ENCODE measurements around the gene NR2E3. TPM values are rescaled to one million over a fixed set of nuclear protein-coding genes. Genes with fewer than 3 reads are reported as not detected.
A peak's percentile ranks its signal among the peaks of the same experiment; 100 is the strongest.

The NR2E3 gene
- total RNA-seq, 2 donors from 2014 or later: 0.52 TPM; not detected in 1

- Histone ChIP-seq H3K4me1 (peaks cover 13% of the 10 kb centered on the region), H3K36me3 (replicated peaks in 1 of 2; ENCODE audit: insufficient read depth in 1 of 2, low read depth in 2 of 2) (no peaks in the 10 kb centered on the region), H3K27ac (no peak overlapping the region), H3K9me3 (no peaks in the 10 kb centered on the region), H3K4me3 (no peak overlapping the region), H3K27me3 (peaks cover 0 to 5% of the 10 kb centered on the region in 2 donors)
- WGBS, 2 donors: 44 to 55% methylated on average over 21 of the region's 21 CpGs
- intact Hi-C loops (cut with DNase I): loop anchor here (5.0 to 10.0 kb wide), 3 partner anchors 60 to 352 kb away; no protein-coding TSS in a partner anchor
- DNase-seq: peak; percentile 36 to 65 (median 48)
- no peak for TF ChIP-seq POLR2A (IDR thresholded peaks at IDR 0.05)
- peak; percentile 20 to 52 (median 39) for TF ChIP-seq CTCF (IDR thresholded peaks at IDR 0.05)
- ATAC-seq: no peak
These were observed 7.6 kb upstream of the NR2E3 start for GRCh38 chr15:71802770-71803169.

GRCh38 chr15:71804226-71804625, 6.1 kb upstream of the NR2E3 start:
- intact Hi-C loops (cut with DNase I): loop anchor here (5.0 to 10.0 kb wide), 3 partner anchors 62 to 352 kb away; no protein-coding TSS in a partner anchor
- Histone ChIP-seq H3K9me3 (no peaks in the 10 kb centered on the region), H3K4me1 (peaks cover 13% of the 10 kb centered on the region), H3K36me3 (replicated peaks in 1 of 2; ENCODE audit: insufficient read depth in 1 of 2, low read depth in 2 of 2) (no peaks in the 10 kb centered on the region), H3K4me3 (no peak overlapping the region), H3K27me3 (peaks cover 0 to 5% of the 10 kb centered on the region in 2 donors), H3K27ac (peak overlapping the region in 2 of 4 donors; percentile 36 to 61)
- 32 to 35% methylated on average over 5 of the region's 5 CpGs for WGBS, 2 donors
- DNase-seq: no peak
- ATAC-seq: no peak
- no peak for TF ChIP-seq POLR2A (IDR thresholded peaks at IDR 0.05)
- no peak for TF ChIP-seq CTCF (IDR thresholded peaks at IDR 0.05)

DNA sequence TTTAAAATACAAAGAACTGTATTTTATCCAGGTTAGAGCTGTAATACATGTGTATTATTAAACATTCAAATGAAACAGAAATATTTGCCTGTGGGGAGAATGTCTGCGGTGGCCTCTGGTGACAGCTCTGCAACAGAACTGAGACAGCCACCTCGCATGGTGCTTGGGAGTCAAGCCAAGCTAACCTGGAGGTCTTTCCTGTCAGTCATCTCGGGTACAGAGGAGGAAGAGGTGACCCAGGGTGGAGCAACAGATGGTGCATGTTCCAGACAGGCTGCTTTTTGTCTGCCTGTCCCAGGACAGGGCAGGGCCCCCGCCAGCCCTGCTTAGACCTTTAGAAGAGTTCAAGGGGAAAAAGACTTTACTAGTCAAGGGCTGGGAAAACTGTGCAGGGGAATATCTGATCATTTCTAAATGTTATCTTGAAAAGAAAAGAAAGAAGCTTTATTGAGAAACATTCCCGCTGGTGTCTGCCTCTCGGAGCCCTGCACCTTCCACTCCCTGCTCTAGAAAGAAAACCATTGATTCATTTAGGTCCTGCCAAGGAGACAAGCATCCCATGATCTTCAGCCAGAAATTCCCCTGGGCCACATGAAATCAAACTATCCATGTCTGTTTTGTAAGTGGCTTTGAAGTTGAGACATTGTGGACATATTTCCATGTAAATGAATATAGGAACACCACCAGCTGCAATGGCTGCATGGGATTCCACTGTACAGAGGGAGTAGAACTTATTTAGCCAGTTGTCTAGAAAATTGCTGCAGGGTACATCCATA, 5.5 kb upstream of the NR2E3 start:
- no peaks in the 10 kb centered on the region for H3K36me3 ChIP-seq (replicated peaks in 1 of 2; ENCODE audit: insufficient read depth in 1 of 2, low read depth in 2 of 2)
- no peaks in the 10 kb centered on the region for H3K9me3 ChIP-seq
- peaks cover 0 to 5% of the 10 kb centered on the region in 2 donors for H3K27me3 ChIP-seq
- DNase-seq: peak in 3 of 4 donors; percentile 22 to 37 (median 34)
- WGBS, 2 donors: 40 to 47% methylated on average over 6 of the region's 6 CpGs
- peak overlapping the region in 1 of 4 donors; percentile 61 for H3K27ac ChIP-seq
- H3K4me3 ChIP-seq: no peak overlapping the region
- TF ChIP-seq CTCF (IDR thresholded peaks at IDR 0.05) (no peak), POLR2A (IDR thresholded peaks at IDR 0.05) (no peak)
- peak; percentile 23 for ATAC-seq
- intact Hi-C loops (cut with DNase I): loop anchor here (5.0 to 10.0 kb wide), 3 partner anchors 63 to 353 kb away; no protein-coding TSS in a partner anchor
- peaks cover 13% of the 10 kb centered on the region for H3K4me1 ChIP-seq

DNA sequence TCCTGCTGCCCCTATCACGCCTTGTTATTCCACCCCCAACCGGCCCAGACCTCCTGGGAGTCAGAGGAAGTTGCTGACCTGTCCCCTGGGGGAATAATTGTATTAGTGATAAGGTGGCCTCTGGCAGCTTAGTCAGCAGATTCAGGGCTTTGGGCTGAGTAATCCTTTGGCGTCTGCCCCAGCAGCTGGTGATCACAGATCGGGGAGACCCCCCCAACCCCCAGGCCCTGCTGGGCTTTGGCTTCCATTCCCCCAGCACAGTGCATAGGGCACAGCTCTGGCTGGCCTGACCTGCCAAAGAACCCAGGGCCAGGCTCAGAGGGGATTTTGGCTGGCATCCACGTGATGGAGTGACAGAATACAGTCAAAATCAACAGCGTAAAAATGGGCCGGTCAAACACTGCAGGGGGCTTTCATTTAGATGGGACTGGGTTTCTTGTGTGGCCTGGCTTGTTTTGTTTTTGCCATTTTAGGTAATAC, 3.9 kb upstream of the NR2E3 start:
- Histone ChIP-seq H3K36me3 (replicated peaks in 1 of 2; ENCODE audit: insufficient read depth in 1 of 2, low read depth in 2 of 2) (no peaks in the 10 kb centered on the region), H3K4me1 (peaks cover 13% of the 10 kb centered on the region), H3K27ac (no peak overlapping the region), H3K4me3 (no peak overlapping the region), H3K9me3 (no peaks in the 10 kb centered on the region), H3K27me3 (peaks cover 0 to 5% of the 10 kb centered on the region in 2 donors)
- peak; percentile 63 for ATAC-seq
- TF ChIP-seq CTCF (IDR thresholded peaks at IDR 0.05) (no peak), POLR2A (IDR thresholded peaks at IDR 0.05) (no peak)
- WGBS, 2 donors: 23 to 42% methylated on average over 5 to 7 of the region's 7 CpGs
- intact Hi-C loops (cut with DNase I): loop anchor here (10.0 kb wide), 1 partner anchor 348 kb away; no protein-coding TSS in a partner anchor
- DNase-seq: peak in 2 of 4 donors; percentile 16 to 24
